ENCODE measurements around the gene NHLH2.

DNA sequence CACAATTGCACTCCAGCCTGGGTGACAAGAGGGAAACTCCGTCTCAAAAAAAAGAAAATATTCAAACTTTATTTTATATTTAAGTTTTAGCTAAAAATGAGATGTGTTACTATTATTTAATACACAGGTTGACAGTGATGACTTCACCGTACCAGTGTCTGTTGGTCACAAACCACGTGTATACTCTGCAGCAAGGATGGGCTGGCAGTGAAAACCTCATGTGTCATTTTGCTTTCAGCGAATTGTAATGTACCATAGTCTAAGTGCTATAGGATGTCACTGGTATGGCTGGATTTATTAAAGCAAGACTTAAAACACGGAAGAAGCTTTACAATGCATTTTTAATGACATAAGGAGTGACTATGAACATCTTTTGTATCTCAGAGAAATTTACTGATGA lies 28.1 kb upstream of the NHLH2 start:
- TF ChIP-seq, protein P1, sequence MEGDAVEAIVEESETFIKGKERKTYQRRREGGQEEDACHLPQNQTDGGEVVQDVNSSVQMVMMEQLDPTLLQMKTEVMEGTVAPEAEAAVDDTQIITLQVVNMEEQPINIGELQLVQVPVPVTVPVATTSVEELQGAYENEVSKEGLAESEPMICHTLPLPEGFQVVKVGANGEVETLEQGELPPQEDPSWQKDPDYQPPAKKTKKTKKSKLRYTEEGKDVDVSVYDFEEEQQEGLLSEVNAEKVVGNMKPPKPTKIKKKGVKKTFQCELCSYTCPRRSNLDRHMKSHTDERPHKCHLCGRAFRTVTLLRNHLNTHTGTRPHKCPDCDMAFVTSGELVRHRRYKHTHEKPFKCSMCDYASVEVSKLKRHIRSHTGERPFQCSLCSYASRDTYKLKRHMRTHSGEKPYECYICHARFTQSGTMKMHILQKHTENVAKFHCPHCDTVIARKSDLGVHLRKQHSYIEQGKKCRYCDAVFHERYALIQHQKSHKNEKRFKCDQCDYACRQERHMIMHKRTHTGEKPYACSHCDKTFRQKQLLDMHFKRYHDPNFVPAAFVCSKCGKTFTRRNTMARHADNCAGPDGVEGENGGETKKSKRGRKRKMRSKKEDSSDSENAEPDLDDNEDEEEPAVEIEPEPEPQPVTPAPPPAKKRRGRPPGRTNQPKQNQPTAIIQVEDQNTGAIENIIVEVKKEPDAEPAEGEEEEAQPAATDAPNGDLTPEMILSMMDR (IDR thresholded peaks at IDR 0.05), result no peak
- TF ChIP-seq RFX5 (IDR thresholded peaks at IDR 0.05) (no peak), POLR2A (IDR thresholded peaks at IDR 0.05; ENCODE audit: low read length) (no peak), RCOR1 (IDR thresholded peaks at IDR 0.05; ENCODE audit: low read depth, low read length) (no peak), BHLHE40 (IDR thresholded peaks at IDR 0.05; ENCODE audit: low read depth, low read length) (no peak), KDM1A (IDR thresholded peaks at IDR 0.05; ENCODE audit: low read depth) (no peak)
- TF ChIP-seq, protein P2, sequence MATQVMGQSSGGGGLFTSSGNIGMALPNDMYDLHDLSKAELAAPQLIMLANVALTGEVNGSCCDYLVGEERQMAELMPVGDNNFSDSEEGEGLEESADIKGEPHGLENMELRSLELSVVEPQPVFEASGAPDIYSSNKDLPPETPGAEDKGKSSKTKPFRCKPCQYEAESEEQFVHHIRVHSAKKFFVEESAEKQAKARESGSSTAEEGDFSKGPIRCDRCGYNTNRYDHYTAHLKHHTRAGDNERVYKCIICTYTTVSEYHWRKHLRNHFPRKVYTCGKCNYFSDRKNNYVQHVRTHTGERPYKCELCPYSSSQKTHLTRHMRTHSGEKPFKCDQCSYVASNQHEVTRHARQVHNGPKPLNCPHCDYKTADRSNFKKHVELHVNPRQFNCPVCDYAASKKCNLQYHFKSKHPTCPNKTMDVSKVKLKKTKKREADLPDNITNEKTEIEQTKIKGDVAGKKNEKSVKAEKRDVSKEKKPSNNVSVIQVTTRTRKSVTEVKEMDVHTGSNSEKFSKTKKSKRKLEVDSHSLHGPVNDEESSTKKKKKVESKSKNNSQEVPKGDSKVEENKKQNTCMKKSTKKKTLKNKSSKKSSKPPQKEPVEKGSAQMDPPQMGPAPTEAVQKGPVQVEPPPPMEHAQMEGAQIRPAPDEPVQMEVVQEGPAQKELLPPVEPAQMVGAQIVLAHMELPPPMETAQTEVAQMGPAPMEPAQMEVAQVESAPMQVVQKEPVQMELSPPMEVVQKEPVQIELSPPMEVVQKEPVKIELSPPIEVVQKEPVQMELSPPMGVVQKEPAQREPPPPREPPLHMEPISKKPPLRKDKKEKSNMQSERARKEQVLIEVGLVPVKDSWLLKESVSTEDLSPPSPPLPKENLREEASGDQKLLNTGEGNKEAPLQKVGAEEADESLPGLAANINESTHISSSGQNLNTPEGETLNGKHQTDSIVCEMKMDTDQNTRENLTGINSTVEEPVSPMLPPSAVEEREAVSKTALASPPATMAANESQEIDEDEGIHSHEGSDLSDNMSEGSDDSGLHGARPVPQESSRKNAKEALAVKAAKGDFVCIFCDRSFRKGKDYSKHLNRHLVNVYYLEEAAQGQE (IDR thresholded peaks at IDR 0.05), result no peak

Data from A549 (cell line).